HepG2 (cell line): ENCODE measurements around the gene LTA. TPM values are rescaled to one million over a fixed set of nuclear protein-coding genes. Genes with fewer than 3 reads are reported as not detected.

Experiments used
- ATAC-seq: fragments of 200-7000 bp; cut with Tn5 transposase; 3 replicates; pipeline ENCODE4 v1.9.1; 2020; ENCODE audit warnings: mild to moderate bottlenecking, moderate library complexity
- BruUV-seq: library from RNA; stranded (reverse); fragments of 400-500 nt; replicated peaks from 2 replicates; lab custom pipeline; 2021; lab: Mats Ljungman, UMichigan
- CTCF ChIA-PET: fragments of 300-600 bp; formaldehyde crosslinking; extraction: SDS; loops from one replicate; lab custom pipeline; 2021; ENCODE audit warnings: low total read pairs, inconsistent platforms, low intra/inter-chr PET ratio; lab: Yijun Ruan, JAX
- POLR2A ChIA-PET: fragments of 350-600 bp; sonication (Branson Sonifier 250); formaldehyde crosslinking; loops from one replicate; lab custom pipeline; 2020; ENCODE audit warnings: antibody characterized with exemption, inconsistent platforms; lab: Yijun Ruan, JAX
- DNase-seq: peaks from one replicate; pipeline ENCODE4 v3.0.0-alpha.2; 2015; ENCODE audit warnings: low spot score
- FAIRE-seq: peaks from 3 replicates; lab custom pipeline; 2011; peaks lifted over from hg19 to GRCh38; lab: Jason Lieb, UNC
- H2AFZ ChIP-seq: one replicate; pipeline ENCODE4 v1.6.1; 2011; ENCODE audit warnings: low read length, inconsistent platforms
- H3K27ac ChIP-seq: fragments of 300-600 bp; 3 replicates; pipeline ENCODE4 v1.8.0; 2011; ENCODE audit warnings: mixed run types, mild to moderate bottlenecking, mixed read lengths, low read length, inconsistent platforms; ENCODE audit not compliant: insufficient read depth; ENCODE audit errors: extremely low read length
- H3K27me3 ChIP-seq, 2 experiments: fragments of 200-600 bp in 1 of 2; 2 replicates in 1 of 2; 3 replicates in 1 of 2; pipeline versions ENCODE4 v1.6.0 to v1.8.0; 2011; ENCODE audit warnings: low read length in 2 of 2, mild to moderate bottlenecking in 2 of 2, moderate library complexity in 2 of 2, inconsistent platforms in 1 of 2; ENCODE audit not compliant: insufficient read depth in 2 of 2, control insufficient read depth in 1 of 2
- H3K36me3 ChIP-seq, 2 experiments: fragments of 200-600 bp in 1 of 2; replicated peaks in 1 of 2; 2 replicates in 1 of 2; 3 replicates in 1 of 2; pipeline versions ENCODE4 v1.5.1 to v1.8.0; 2011; ENCODE audit warnings: low read length in 2 of 2, inconsistent platforms in 1 of 2; ENCODE audit not compliant: insufficient read depth in 2 of 2, control insufficient read depth in 1 of 2
- H3K4me1 ChIP-seq: 2 replicates; pipeline ENCODE4 v1.5.1; 2012; ENCODE audit warnings: low read length, inconsistent platforms; ENCODE audit not compliant: insufficient read depth
- H3K4me2 ChIP-seq: 2 replicates; pipeline ENCODE4 v1.6.0; 2011; ENCODE audit warnings: low read depth, low read length, inconsistent platforms
- H3K4me3 ChIP-seq, 3 experiments: fragments of 200-600 bp in 1 of 3; sonication (generic), shearing (Covaris generic) in 1 of 3; replicated peaks in 1 of 3; 2 replicates each; pipeline ENCODE4 v1.5.1; 2011 to 2016; ENCODE audit warnings: low read length in 3 of 3, inconsistent platforms in 2 of 3, low read depth in 2 of 3, mild to moderate bottlenecking in 2 of 3, control low read depth in 1 of 3, mixed read lengths in 1 of 3; ENCODE audit not compliant: insufficient read depth in 1 of 3
- H3K79me2 ChIP-seq: one replicate; pipeline ENCODE4 v1.6.1; 2011; ENCODE audit warnings: low read length, inconsistent platforms; ENCODE audit not compliant: insufficient read depth
- H3K9ac ChIP-seq: 2 replicates; pipeline ENCODE4 v1.6.0; 2011; ENCODE audit warnings: mild to moderate bottlenecking, low read depth, low read length, inconsistent platforms; ENCODE audit not compliant: insufficient read depth
- H3K9me3 ChIP-seq: 2 replicates; pipeline ENCODE4 v1.5.1; 2012; ENCODE audit warnings: mild to moderate bottlenecking, low read length
- H4K20me1 ChIP-seq: 2 replicates; pipeline ENCODE4 v1.6.0; 2011; ENCODE audit warnings: inconsistent platforms, mild to moderate bottlenecking, low read length, moderate library complexity; ENCODE audit not compliant: insufficient read depth
- ARNT ChIP-seq: fragments of 450-650 bp; IDR thresholded peaks from 2 replicates; pipeline ENCODE4 v1.6.1; 2017
- CREM ChIP-seq, 2 experiments: sonication (generic) in 1 of 2; formaldehyde crosslinking in 1 of 2; IDR thresholded peaks; 2 replicates each; pipeline versions ENCODE4 v1.4.0 to v1.6.1; 2016 to 2020; ENCODE audit warnings: antibody characterized with exemption in 1 of 2, mild to moderate bottlenecking in 1 of 2, missing genetic modification reagents in 1 of 2
- MXD3 ChIP-seq: IDR thresholded peaks from 2 replicates; pipeline ENCODE4 v1.6.1; 2016; ENCODE audit warnings: mild to moderate bottlenecking, missing biosample characterization, missing genetic modification reagents
- PAXIP1 ChIP-seq: sonication (generic); formaldehyde crosslinking; conservative IDR thresholded peaks from 2 replicates; pipeline ENCODE4 v1.4.0; 2020; ENCODE audit warnings: mild to moderate bottlenecking, missing genetic modification reagents, moderate library complexity
- PCBP2 ChIP-seq: fragments of 200-400 bp; formaldehyde crosslinking; optimal IDR thresholded peaks from 2 replicates; pipeline ENCODE3; 2018; ENCODE audit warnings: low read length, low read depth; ENCODE audit not compliant: poor library complexity, severe bottlenecking
- POLR2A ChIP-seq, 2 experiments: IDR thresholded peaks; 2 replicates each; pipeline ENCODE4 v1.6.1; 2011; ENCODE audit warnings: low read depth in 2 of 2, low read length in 2 of 2, mild to moderate bottlenecking in 1 of 2, moderate library complexity in 1 of 2; ENCODE audit not compliant: insufficient read depth in 1 of 2
- SP5 ChIP-seq: IDR thresholded peaks from 2 replicates; pipeline ENCODE4 v1.6.1; 2016; ENCODE audit warnings: low read depth, borderline replicate concordance
- ZFP91 ChIP-seq: sonication (generic); formaldehyde crosslinking; IDR thresholded peaks from 2 replicates; pipeline ENCODE4 v1.9.0; 2022; ENCODE audit warnings: missing genetic modification reagents, mild to moderate bottlenecking, borderline replicate concordance
- ZNF580 ChIP-seq: IDR thresholded peaks from 2 replicates; pipeline ENCODE4 v1.6.1; 2016; ENCODE audit warnings: low read depth, borderline replicate concordance
- ZNF670 ChIP-seq: sonication (generic); formaldehyde crosslinking; IDR thresholded peaks from 2 replicates; pipeline ENCODE4 v1.8.0; 2022; ENCODE audit warnings: mild to moderate bottlenecking, missing genetic modification reagents, borderline replicate concordance
- WGBS: methylation state at CpG from one replicate; pipeline ENCODE4 v1.1.6; 2017; ENCODE audit warnings: low lambda C conversion rate; 5-methylcytosine and 5-hydroxymethylcytosine counted together
- in situ Hi-C: cut with HindIII; loops from 2 replicates; pipeline ENCODE4 v1.10.0; 2017; ENCODE audit warnings: low pct_unique_long_range_greater_than_20kb; ENCODE audit not compliant: extremely low pct_ligation_motif_present
- intact Hi-C: fragments of 100-400 bp; cut with micrococcal nuclease; formaldehyde crosslinking; loops from one replicate; pipeline ENCODE4 v1.10.0; 2022; ENCODE audit not compliant: unreplicated experiment
- polyA plus RNA-seq, 8 experiments: library from polyadenylated mRNA; depleted of rRNA in 3 of 8; stranded (reverse) in 7 of 8; unstranded in 1 of 8; fragments of >200 nt; fragmentation: Illumina TruSeq in 4 of 8; extraction: Trizol in 4 of 8; gene quantifications; 2 replicates each; pipeline versions ENCODE4 v1.2.1 to v1.2.3, GENCODE V29; 2011 to 2016; ENCODE audit warnings: low read depth in 4 of 8, missing spikeins in 1 of 8, mixed read lengths in 1 of 8; ENCODE audit not compliant: insufficient read depth in 1 of 8
- total RNA-seq, 5 experiments: library from RNA; depleted of rRNA; stranded (reverse); fragments of >200 nt; fragmentation: Illumina TruSeq; extraction: Trizol; gene quantifications; 2 replicates each; pipeline ENCODE4 v1.2.3, GENCODE V29; 2016; ENCODE audit warnings: low read depth in 1 of 5
- TF ChIP-seq, protein P1 (sequence below): IDR thresholded peaks from 2 replicates; pipeline ENCODE4 v1.6.1; 2016; ENCODE audit warnings: low read depth

Gene LTA
- total and polyA plus RNA-seq, 2 of the 13 experiments (the other 11 are each of a cell fraction or from before 2014, with no cell fraction given): 0.09 TPM; not detected in 1

DNA sequence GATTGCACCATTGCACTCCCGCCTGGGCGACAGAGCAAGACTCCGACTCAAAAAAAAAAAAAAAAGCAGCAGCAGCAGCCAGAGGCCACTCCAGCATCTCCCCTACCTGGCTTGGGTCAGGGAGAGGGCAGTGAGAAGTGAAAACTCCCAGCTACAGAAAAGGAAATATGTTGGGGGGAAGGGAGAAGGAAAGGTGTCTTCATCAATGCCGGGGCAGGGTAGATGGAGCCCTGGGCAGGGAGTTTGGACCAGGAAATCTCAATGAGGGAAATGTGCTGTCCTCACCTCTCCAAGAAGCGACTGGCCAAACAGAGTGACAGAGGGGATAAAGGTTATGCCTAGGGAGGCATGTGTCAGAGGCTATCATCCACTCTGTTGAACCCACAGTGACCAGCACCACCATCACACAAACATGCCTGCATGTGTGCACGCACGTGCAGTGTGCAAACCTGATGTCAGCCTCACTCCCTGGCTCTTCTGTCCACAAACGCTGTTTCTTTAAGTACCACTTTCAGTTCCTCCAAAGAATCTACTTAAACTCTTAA, 42.1 kb downstream of the LTA start (continued):
- TF ChIP-seq ARNT: no peak
- TF ChIP-seq MXD3 (CRISPR knock-in tag): no peak
- TF ChIP-seq SP5 (CRISPR knock-in tag): no peak
- TF ChIP-seq, protein P1, sequence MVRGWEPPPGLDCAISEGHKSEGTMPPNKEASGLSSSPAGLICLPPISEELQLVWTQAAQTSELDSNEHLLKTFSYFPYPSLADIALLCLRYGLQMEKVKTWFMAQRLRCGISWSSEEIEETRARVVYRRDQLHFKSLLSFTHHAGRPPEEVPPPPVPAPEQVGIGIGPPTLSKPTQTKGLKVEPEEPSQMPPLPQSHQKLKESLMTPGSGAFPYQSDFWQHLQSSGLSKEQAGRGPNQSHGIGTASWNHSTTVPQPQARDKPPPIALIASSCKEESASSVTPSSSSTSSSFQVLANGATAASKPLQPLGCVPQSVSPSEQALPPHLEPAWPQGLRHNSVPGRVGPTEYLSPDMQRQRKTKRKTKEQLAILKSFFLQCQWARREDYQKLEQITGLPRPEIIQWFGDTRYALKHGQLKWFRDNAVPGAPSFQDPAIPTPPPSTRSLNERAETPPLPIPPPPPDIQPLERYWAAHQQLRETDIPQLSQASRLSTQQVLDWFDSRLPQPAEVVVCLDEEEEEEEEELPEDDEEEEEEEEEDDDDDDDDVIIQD: peak; percentile 37; the same call in 1 of the 2 replicates
- TF ChIP-seq ZNF580 (CRISPR knock-in tag): 0 out of 2 replicates have a peak, but pooled peaks have one; percentile 34
- TF ChIP-seq, all 625 proteins: peak for 53

GRCh38 chr6:31614684-31615578, 42.8 kb downstream of the LTA start, which contains the start of gene AIF1:
TSS of gene AIF1 (plus strand) at chr6:31615234. CDS start at chr6:31615330, 96 bp downstream.
- Histone ChIP-seq H3K36me3 (no peaks in the 10 kb centered on the region), H3K9me3 (no peaks in the 10 kb centered on the region), H3K27ac (peak within 1 kb of the TSS; percentile 50), H3K4me3 (peak within 1 kb of the TSS; percentile 38 to 66 (median 50)), H4K20me1 (no peaks in the 10 kb centered on the region), H2AFZ (peak within 1 kb of the TSS; percentile 34), H3K27me3 (no peaks in the 10 kb centered on the region; a peak in 1 of 5 replicates), H3K79me2 (no peaks in the 10 kb centered on the region), H3K4me2 (peak within 1 kb of the TSS; percentile 91), H3K4me1 (peaks cover 41% of the 10 kb centered on the region), H3K9ac (peak within 1 kb of the TSS; percentile 50)
- peak; percentile 53 for ATAC-seq
- ChIA-PET CTCF (interaction anchor here (1.4 kb wide), 1 partner anchor 16 kb away, joined by 3 read pairs; no protein-coding TSS in a partner anchor), POLR2A (interaction anchor here (1.1 to 2.1 kb wide), 11 partner anchors 17 to 248 kb away, joined by 3 to 10 read pairs (median 3); partner anchors contain the start of genes APOM, BAG6, C6orf47 and DDX39B)
- in situ Hi-C loops (no loop called here), intact Hi-C loops (no loop called here)
- peak; percentile 53 for DNase-seq
- FAIRE-seq: no peak
- BruUV-seq: no TSS peak
- 17% methylated on average over 6 of the region's 6 CpGs for WGBS
- TF ChIP-seq POLR2A (IDR thresholded peaks at IDR 0.05; ENCODE audit: insufficient read depth in 1 of 2, low read depth in 2 of 2, low read length in 2 of 2) (peak in 1 of 2 experiments; percentile 27; a peak in 1 of 4 replicates), ZFP91 (CRISPR knock-in tag) (0 out of 2 replicates have a peak, but pooled peaks have one; percentile 6), PCBP2 (no peak), PAXIP1 (peak; percentile 78), ZNF670 (0 out of 2 replicates have a peak, but pooled peaks have one; percentile 0), CREM (IDR thresholded peaks at IDR 0.05) (peak; percentile 39), CREM (CRISPR knock-in tag; IDR thresholded peaks at IDR 0.05) (no peak)
